CD4-positive, alpha-beta T cell treated with Interleukin-6 at 100 ng/mL for 8 hours (primary cell): ENCODE measurements around the gene PROK1.
"Not testable (repeated sequence)": the region's sequence is repeated elsewhere in the genome, so short reads cannot be mapped to it uniquely, and the experiment has no call there.

Source experiments
- DNase-seq: peaks from one replicate; pipeline ENCODE4 v3.0.0-alpha.2; 2020; ENCODE audit warnings: mixed read lengths, low spot score

Gene PROK1, protein sequence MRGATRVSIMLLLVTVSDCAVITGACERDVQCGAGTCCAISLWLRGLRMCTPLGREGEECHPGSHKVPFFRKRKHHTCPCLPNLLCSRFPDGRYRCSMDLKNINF

DNA sequence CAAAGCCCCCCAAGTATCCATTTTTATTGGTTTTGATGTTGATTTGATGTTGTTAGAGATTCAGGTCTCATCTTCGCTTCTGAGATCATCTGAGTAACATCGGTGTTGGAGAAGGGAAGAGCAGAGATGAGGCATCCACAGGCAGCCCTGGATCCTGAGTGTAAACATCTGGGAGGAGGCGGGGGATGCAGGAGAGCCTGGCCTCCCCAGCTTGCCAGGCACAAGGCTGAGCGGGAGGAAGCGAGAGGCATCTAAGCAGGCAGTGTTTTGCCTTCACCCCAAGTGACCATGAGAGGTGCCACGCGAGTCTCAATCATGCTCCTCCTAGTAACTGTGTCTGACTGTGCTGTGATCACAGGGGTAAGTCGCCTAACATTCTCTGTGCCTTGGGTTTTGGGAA lies at the start of gene PROK1:
TSS of gene PROK1 (plus strand) at position 221 of the 400 bp plus-strand sequence. CDS start at position 289, 68 bp downstream.
- DNase-seq, result no peak

DNA sequence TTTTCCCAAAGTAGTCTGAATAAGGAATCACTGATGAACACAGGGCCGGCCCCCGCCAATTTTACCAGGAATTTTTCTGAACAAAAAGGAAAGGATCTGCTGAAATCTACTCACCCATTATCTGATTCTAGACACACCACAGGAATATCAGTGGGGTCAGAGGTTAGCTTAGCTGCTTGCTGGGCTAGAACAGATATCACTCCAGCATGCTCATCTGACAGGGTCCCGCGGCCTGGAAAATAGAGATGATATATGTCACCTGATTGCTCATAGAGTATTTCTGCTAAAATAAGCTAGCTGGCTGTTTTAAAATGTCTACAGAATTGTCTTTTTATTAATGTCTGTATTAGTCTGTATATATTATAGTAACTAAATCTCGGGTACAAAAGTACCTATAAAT lies 47.1 kb upstream of the PROK1 start:
- DNase-seq, result no peak

DNA sequence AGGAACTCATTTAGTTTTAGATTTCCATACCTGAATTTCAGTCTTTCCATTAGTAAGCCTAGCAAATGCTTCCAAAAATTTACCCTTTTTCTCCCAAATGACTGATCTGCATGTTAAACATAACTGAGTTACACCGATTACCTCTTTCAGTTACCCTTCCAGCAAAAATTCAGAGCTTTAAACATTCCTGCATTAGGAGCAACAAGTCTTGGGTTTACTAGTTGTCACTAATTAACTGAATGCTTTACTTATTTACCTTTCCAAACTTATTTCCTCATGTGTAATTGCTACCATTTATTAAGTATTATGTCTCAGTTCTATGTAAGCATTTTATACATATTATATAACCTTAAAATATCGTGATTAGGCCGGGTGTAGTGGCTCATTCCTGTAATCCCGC lies 46.5 kb upstream of the PROK1 start:
- no peak for DNase-seq

DNA sequence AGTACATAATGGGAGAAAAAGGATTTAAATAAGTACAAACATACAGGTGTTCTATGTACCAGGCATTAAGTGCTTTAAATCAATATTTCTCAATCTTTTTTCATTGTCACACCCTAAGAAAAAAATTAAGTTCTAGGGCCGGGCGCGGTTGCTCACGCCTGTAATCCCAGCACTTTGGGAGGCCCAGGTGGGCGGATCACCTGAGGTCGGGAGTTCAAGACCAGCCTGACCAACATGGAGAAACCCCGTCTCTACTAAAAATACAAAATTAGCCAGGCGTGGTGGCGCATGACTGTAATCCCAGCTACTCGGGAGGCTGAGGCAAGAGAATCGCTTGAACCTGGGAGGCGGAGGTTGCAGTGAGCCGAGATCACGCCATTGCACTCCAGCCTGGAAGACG lies 44.5 kb upstream of the PROK1 start:
- not testable (repeated sequence) for DNase-seq

DNA sequence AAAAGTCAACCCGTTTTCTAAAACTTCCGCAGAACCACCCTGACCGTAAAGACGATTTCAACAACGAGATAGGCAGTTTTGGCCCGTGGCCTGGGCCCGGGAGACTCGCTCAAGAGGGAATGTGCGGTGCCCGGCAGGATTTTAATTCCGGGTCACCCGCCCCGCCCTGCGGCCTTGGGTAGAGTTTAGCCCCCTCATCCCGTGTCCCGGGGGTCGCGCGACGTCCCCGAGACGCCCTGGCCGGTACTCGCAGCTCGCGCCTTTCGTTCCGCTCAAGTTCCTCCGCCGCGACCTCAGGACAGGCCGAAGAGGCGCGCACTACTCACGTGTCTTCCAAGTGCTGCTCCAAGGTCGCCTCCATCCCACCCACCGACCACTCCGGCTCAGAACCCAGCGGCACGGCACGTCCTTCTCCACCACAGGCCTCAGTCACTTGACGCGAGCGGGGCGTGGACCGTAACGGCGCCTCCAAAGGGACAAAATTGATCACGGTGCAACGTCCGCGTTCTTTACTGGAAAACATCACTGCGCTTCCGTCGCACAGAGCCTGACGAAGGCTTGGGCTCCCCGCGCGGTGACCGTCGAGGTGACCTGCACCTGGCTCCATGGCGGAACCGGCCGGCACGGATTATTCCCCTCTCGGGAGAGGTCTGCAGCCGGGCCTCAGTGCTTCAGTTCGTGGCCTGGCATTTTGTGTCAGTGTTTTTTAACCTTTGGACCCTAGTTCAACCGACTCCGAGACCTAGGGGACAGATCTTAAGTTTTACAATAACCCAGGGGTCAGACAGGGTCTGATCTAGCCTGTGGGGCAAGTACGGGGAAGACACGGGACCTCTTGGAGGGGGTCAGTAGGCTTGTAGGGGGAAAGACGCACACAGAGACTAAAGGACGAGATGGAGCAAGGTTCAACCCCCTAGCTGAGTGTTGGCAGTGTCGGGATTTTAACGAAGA lies 43.4 kb upstream of the PROK1 start, which contains the start of gene LAMTOR5:
TSS of gene LAMTOR5 (minus strand) at position 435 of the 951 bp plus-strand sequence. CDS start at position 361, 74 bp downstream.
- DNase-seq, result peak; percentile 88

DNA sequence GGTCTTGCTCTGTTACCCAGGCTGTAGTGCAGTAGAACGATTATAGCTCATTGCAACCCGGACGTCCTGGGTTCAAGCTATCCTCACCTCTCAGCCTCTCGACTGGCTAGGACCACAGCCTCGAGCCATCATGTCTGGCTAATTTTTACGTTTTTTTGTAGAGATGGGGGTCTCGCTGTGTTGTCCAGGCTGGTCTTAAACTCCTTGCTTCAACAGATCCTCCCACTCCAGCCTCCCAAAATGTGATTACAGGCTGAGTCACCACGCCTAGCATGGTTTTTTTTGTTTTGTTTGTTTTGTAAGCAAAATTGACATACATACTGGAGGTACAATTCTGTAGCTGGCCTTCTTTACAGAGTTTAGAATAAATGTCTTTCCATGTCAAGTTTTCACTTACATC lies 42.5 kb upstream of the PROK1 start:
- no peak for DNase-seq

DNA sequence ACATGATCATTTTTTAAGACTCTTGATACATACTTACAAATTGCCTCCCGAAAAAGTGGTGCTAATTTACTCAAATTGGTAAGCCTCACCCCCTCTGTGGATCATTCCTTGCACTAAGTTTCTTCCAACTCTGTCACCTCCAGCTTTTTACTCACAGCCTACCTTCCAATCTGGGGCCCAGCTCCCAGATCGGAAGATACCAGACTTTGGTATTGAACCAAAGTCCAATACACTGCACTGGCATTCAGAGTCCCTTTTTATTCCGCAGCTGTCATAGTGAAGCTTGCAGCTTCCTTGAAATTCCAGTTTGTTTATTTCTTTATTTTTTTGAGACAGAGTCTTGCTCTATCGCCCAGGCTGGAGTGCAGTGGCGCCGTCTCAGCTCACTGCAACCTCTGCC lies 41.6 kb upstream of the PROK1 start:
- no peak for DNase-seq

DNA sequence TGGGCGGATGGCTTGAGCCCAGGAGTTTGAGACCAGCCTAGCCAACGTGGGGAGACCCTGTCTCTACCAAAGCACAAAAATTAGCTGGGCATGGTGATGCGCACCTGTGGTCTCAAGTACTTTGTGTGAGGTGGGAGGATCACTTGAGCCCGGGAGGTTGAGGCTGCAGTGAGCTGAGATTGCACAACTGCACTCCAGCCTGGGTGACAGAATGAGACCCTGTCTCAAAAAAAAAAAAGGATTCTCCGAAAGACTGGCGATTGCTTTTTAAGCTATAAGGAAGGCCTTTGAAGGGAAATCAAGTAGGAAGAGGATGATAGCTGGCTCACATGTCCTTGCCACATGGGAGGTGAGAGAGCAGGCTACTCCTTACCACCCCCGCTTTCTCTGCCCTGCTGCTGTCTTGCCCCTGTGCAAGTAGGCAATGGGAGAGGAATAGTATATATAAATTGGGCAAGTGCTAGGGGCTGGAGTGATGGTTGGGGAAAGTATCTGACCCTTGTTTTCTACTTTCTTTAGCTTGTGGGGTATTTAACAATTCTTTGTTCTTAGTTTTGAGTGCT lies 39.7 kb upstream of the PROK1 start:
- DNase-seq, result no peak

DNA sequence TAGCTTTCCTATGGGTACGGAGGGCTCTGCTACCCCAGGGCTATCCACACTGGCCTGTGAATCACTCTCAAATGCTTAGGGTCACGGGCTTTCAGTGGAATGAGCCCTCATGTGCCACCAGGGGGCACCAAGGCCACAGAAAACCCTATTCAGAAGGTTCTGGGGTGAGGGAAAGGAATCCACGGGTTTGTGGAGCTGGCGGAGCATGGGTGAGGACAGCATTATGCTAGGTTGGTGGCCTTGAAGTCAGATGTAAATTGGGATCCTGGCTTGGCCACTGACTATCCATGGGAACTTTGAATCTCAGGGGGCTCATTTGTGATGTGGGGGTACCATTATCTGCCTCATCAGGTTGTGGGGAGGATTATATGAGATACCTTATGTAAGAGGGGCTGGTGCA lies 38.4 kb upstream of the PROK1 start:
- peak; percentile 53 for DNase-seq

DNA sequence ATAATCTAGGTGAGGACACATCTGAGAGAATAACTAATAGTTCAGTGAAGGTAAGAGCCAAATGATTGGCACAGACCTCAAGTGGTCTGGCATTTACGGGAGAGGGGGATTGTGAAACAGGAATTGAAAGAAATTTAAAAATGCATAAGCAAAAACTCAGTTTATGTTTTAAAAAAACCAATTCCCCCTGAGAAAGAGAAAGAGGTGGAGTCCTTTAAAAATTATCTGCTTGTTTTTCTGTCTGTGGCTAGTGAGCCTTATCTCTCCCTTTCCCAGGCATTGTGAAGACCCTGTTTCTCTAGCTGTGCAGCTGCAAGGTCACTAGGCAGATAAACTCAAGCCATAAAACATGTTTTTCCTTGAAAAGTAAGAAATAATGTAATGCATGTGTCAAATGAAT lies 37.9 kb upstream of the PROK1 start:
- not testable (repeated sequence) for DNase-seq

DNA sequence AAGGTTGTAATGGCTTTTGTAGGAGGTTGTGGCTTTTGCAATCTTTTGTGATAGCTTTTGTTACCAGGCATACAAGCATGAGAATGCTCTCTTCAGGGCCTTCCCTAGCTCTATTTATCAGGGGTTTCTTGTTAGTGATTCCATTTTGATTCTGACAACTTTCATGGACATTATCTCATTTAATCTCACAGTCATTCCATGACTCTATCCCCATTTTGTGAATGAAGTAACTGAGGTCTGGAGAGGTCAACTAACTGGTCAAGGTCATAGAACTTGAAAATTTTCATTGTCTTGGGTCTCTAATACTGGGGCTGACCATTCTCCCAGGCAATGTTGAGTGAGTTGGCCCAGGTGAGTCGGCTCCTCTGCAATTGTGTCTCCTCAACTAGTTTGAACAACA lies 32.2 kb upstream of the PROK1 start:
- no peak for DNase-seq

DNA sequence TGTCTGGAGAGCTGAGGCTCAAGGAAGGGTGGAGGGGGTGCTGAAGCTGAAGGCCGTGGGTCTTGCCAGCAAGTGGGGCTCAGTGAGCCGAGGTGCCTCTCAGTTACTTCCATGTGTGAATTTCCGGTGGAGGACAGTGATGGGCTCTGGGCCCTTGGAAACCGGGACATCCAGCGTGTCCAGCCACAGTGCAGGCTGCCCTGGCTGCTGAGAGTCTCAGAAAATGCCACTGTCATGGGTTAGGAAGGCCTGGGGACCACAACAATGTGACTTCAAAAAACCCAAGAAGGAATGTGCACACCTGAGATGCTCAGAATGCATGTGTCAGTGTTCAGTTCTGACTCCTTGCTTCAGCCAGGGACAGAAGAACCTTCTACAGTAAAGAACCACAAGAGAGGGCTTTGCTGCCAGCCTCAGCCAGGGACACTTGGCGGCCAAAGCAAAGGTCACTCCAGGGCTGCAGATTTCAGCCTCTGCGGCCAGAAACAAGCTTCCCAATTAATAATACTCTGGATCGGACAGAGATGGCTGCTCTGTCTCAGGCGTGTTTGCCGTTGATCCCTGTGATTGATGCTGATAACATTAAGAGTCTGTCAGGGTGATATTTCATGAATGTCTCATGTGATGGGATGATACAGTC lies 30.8 kb upstream of the PROK1 start:
- no peak for DNase-seq

DNA sequence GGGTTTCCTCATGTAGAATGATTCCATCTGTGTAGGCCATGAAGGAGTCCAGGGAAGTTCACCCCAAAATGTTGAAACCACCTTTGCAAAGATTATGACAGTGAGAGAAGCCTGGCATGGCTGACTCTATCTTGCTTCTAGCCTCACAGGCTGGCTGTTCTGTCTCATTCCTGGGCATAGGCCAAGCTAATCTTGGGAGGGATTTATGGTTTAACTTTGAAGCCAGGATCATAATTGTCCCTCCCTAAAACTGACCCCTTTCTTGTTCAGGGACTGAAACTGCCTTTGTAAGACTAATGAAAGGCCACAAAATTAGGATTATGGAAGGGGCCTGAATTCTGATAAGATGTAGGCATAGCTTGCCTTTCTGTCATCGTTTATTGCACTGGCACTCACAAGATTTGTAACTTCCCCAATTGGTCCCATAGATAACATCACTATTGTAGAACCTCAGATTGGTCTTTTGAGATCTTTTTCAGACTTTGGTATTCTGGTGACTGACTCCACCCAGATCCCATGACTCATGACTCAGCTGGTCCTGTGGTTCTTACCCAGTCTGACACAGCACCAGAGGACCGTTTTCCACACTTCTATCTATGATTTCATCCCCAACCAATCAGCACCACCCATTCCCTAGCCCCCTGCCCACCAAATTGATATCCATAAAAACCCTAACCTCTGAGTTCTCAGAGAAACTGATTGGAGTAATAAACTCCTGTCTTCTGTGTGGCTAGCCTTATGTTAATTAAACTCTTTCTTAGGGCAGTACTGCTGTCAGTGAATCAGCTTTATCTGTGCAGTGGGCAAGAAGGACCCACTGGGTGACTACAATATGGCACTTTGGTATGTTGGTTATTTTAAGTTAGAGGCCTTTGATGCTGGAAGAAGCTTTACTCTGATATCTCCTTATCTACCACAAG lies 29.8 kb upstream of the PROK1 start:
- DNase-seq, result no peak

DNA sequence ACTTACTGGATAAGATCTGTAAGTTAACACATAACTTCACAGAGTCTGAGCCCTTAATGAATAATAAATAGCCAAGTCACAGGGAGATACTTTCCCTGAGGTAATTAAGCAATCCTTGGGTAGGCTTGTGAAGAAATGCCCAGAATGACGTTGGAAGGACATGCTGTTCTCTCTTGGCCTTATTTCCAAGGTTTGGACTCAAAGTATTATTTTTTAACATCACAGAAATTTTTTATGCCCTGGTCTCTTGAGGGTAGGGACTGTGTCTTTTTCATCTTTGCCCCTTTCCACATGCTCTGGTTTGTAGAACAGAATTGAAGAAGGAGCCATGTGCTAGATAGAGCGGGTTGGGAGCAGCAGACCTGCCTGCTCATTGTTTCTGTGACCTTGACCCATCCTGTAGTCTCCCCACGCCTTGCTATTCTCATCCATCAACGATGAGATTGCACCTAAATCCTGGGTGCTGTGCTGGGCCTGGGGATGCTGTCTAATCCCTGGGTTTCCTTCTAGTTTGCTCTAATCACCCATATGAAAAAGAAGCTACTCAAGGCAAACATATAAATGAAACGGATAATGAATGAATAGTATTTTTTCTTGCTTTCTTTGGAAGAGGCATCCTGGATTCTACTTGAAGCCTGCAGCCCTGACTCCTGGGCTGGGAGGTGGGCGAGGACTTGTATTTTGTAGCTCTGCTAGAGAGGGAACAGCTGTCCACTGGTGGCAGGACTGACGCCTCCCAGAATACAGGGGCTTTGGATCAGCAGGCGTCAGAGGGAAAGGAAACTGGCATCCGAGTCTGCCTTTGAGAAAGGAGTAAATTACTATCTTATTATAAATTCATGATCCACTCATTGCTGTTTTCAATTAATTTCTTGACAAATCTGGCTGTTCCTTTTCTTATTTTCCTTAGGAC lies 26.0 kb upstream of the PROK1 start:
- no peak for DNase-seq

DNA sequence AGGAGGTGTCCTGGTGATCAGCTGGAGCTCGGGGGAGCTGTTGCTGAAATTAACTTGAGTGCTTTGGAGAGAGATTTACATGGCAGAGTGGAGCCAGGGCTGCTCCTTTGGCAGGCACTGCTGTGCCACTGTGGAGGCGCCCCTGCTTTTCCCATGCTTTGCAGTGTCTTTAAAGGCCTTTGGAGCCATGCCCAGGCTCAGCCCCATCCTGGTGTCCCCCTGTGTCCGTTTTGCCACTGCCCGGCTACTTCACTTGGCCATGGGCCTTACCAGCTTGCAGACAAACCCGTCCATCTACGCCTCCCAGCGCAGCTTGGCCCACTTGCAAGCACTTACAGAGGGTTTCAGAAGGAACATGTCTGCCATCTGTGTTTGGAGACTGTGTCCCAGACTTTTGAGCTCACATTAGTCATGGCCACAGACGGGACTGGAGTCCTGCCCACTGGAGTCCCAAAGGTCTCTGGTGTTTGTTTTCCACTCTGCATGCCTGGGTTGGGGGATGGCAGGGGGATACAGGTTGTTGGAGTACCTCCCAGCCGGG lies 25.3 kb upstream of the PROK1 start:
- DNase-seq, result no peak

DNA sequence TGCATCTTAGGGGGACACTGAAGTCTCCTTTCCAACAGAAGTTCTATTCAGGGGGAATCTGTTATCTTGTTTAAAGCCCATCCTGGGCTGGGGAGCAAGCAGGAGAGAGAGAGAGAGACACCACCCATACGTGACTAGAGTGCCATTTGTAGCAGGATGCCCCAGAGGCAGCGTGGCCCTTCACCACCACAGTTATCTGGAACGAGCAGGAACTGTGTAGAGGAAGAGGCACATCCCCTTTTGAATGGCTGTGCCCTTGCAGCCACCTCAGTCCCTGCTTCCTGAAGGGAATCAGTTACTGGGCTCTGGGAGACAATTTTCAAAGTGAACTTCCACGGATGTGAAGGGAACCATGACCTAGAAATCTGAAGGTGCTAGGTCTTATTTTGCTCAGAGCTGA lies 24.1 kb upstream of the PROK1 start:
- DNase-seq, result no peak

DNA sequence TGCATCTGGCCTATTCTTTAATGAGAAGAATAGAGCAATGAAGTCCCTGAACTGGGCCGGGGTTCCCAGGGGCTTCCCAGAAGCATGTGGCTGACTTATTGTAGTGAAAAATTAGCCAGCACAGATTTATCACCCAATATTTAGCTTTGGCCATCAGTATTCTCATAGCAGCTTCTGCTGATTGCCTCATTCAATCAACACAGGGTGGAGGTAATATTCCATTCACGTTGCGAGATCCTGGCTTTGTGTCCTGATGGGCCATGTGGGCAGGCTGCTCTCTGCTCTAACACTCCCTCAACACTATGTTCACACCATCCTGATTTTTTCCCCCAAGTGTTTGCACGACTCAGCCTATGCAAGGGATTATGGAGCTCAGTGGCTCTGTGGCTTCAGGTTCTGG lies 22.0 kb upstream of the PROK1 start:
- no peak for DNase-seq

DNA sequence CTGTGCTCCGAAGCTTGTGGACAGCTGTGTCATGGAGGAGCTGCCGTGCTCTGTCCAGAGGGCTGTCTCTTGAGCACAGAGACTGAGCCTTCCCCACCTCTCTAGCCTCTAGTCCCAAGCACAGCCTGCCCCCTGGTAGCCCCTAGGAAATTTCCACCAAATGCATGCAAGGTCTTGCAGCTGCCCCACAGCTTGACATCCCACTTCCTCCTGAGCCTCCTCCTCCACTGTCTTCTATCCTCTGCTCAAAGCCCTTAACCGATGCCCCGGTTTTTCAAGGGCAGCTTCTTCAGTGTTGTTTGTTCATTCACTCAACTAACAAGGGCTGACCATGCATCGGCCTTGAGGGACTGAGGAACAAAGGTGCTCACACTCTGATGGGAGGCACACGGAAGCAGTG lies 20.6 kb upstream of the PROK1 start:
- DNase-seq, result no peak

DNA sequence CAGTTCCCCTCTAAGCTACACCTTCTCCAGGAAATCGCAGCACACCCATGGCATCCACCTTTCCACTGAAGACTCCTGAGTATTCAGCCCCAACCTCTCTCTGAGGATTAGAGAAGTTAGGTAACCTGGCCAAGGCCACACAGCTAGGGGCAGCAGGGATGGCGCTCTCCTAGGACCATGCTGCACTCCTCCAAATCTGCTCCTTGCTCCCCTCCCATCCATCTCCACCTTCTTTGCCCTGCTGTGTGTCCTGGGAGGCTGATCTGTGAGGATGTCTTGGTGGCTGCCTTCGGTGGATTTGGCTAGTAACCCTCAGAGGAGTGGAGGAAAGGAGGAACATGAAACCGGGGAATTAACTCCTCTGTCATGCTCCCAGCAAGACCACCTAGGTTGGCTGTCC lies 20.0 kb upstream of the PROK1 start:
- no peak for DNase-seq

DNA sequence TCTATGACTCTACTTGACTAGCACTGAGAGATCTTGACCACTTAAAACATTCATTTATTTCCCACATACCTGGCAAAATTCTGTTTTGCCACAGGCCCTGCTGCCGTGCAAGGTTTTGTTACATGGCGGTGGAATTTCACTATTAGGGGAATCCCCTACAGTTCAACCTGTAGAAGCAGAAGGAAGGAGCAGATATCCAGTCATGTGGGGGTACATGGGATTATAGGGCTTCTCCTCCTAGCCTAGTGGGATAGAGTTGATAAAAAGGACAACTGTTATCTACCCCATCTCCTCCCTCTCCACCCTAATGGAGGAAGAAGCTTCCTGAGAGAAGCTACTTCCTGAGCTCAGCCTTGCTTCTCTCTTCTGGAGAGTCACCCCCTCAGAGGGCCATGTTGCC lies 17.7 kb upstream of the PROK1 start:
- no peak for DNase-seq
